Measurements from ENCODE around the gene SESN3. TPM values are rescaled to one million over a fixed set of nuclear protein-coding genes. Genes with fewer than 3 reads are reported as not detected.

The SESN3 gene
- total RNA-seq (10 to 100 TPM in 4 of 9 donors, 1 to 10 TPM in 5; 3.1 to 26.5 (median 5.8) TPM), polyA plus RNA-seq (1 to 10 TPM; 1.0 to 1.2 TPM)
- long read RNA-seq, donor 1, partial matches to known transcripts = 0 of 1 reads
- long read RNA-seq, donor 1, other reads (novel, unspliced or antisense) = 1 of 1 reads
- long read RNA-seq, donor 2, partial matches to known transcripts = 2 of 2 reads
- long read RNA-seq, donor 2, other reads (novel, unspliced or antisense) = 0 of 2 reads
- long read RNA-seq, donor 3, full-length matches to known transcripts = 1 of 2 reads
- long read RNA-seq, donor 3, partial matches to known transcripts = 0 of 2 reads
- long read RNA-seq, donor 3, other reads (novel, unspliced or antisense) = 1 of 2 reads

DNA sequence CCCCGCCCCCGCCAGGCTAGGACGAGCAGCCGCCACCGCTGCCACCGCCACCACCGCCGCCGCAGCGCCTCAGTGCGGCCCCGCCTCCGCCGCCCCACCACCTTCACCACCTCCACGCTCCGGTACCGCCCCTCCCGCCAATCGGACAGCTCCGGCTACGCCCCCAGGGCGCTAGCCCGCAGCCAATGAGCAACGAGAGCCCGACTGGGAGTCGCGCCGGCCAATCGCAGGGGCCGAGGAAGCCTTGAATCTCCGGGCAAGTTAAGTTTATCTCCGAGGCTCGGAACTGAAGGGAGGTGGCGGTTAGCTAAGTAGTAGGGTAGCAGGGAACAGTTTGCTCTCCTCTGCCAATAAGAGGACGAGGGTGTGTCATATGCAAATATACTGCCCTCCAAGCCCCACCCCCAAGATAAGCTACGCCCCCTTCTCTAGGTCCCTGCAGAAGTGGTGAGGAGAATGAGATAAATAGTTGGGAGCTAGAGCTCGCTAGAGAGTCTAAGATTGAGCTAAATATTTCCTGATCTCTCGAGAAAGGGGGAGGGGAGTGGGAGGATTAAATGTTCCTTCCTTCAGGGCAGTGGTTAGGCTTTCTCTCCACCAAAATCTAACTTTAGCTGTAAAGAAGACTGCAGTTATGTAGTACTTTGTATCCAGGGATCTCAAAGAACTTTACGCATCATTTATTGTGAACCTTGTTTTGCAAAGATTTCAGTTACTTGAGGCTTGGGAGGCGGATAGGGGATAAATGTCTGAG is at the start of gene SESN3:
TSS of gene SESN3 (minus strand) at position 76 of the 754 bp plus-strand sequence. CDS start 342 bp downstream, outside the sequence.
- intact Hi-C loops (cut with DNase I) = loop anchor here in 8 of 10 donors (2.0 to 10.0 kb wide), 9 partner anchors 79 to 476 kb away; partner anchors contain the start of gene SRSF8 (in 2 of the 8)
- whole genome bisulfite sequencing, 4 donors = 1 to 2% (median 1%) methylated on average over 11 to 40 of the region's 40 CpGs
- Histone ChIP-seq H3K9me3 (no peaks in the 10 kb centered on the region), H3K36me3 (no peaks in the 10 kb centered on the region), H3K4me1 (peaks cover 0 to 48% (median 9%) of the 10 kb centered on the region in 12 donors), H3K27me3 (no peaks in the 10 kb centered on the region), H3K27ac (peak within 1 kb of the TSS; percentile 36 to 90 (median 81)), H3K4me3 (peak within 1 kb of the TSS; percentile 78 to 95 (median 88))
- peak; percentile 98 to 99 (median 98) for ATAC-seq
- DNase-seq = peak; percentile 99
- peak in 1 of 2 donors; percentile 78 for TF ChIP-seq POLR2A (IDR thresholded peaks at IDR 0.05)
- TF ChIP-seq, protein P1, sequence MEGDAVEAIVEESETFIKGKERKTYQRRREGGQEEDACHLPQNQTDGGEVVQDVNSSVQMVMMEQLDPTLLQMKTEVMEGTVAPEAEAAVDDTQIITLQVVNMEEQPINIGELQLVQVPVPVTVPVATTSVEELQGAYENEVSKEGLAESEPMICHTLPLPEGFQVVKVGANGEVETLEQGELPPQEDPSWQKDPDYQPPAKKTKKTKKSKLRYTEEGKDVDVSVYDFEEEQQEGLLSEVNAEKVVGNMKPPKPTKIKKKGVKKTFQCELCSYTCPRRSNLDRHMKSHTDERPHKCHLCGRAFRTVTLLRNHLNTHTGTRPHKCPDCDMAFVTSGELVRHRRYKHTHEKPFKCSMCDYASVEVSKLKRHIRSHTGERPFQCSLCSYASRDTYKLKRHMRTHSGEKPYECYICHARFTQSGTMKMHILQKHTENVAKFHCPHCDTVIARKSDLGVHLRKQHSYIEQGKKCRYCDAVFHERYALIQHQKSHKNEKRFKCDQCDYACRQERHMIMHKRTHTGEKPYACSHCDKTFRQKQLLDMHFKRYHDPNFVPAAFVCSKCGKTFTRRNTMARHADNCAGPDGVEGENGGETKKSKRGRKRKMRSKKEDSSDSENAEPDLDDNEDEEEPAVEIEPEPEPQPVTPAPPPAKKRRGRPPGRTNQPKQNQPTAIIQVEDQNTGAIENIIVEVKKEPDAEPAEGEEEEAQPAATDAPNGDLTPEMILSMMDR (IDR thresholded peaks at IDR 0.05) = peak in 5 of 12 donors; percentile 15 to 43 (median 39)

GRCh38 chr11:95279921-95280868 is 49.2 kb upstream of the SESN3 start:
- peak overlapping the region in 5 of 12 donors; percentile 13 to 50 (median 43) for H3K27ac ChIP-seq
- TF ChIP-seq POLR2A (IDR thresholded peaks at IDR 0.05) = no peak
- TF ChIP-seq, protein P1 (IDR thresholded peaks at IDR 0.05) = no peak
- H3K4me3 ChIP-seq = no peak overlapping the region
- DNase-seq (peak in 3 of 5 donors; percentile 17 to 54 (median 30)), ATAC-seq (peak in 1 of 4 donors; percentile 55)
- WGBS, 4 donors = 54 to 62% (median 58%) methylated on average over 6 of the region's 6 CpGs
- no peaks in the 10 kb centered on the region for H3K36me3 ChIP-seq
- H3K4me1 ChIP-seq = peaks cover 0 to 22% (median 1%) of the 10 kb centered on the region in 12 donors
- intact Hi-C loops (cut with DNase I) = no loop called here
- no peaks in the 10 kb centered on the region for H3K9me3 ChIP-seq
- no peaks in the 10 kb centered on the region for H3K27me3 ChIP-seq

DNA sequence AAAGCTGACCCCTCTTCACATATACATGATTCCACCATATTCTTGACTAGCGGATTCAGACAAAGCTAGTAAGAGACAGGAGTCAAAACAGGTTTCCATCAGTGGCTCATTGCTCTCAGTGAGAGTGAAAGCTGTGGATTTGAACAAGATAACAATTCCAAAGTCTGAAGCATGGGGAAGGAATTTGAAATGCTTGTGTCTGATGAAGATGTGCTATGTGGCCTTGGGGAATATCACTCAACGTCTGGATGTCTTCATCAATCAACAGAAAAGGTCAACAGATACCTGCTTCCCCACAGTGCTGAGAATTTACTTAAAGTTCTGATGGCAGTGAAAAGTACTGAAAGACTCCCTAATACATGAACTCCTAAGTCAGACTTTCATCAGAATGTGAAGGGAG is 46.9 kb upstream of the SESN3 start:
- WGBS, 4 donors = 71 to 77% (median 76%) methylated on average over 2 of the region's 2 CpGs
- no peaks in the 10 kb centered on the region for H3K9me3 ChIP-seq
- no peak for TF ChIP-seq POLR2A (IDR thresholded peaks at IDR 0.05)
- TF ChIP-seq, protein P1 (IDR thresholded peaks at IDR 0.05) = no peak
- H3K27me3 ChIP-seq = no peaks in the 10 kb centered on the region
- no peak for DNase-seq
- H3K36me3 ChIP-seq = no peaks in the 10 kb centered on the region
- intact Hi-C loops (cut with DNase I) = no loop called here
- no peak for ATAC-seq
- no peak overlapping the region for H3K27ac ChIP-seq
- H3K4me1 ChIP-seq = peaks cover 0 to 16% (median 1%) of the 10 kb centered on the region in 12 donors
- no peak overlapping the region for H3K4me3 ChIP-seq
